Heart right ventricle (tissue), 16 donors: Measurements from ENCODE around the gene LDB2. TPM values are rescaled to one million over a fixed set of nuclear protein-coding genes. Genes with fewer than 3 reads are reported as not detected.

Experiments used
- ATAC-seq, 8 donors: fragments of 200-7000 bp; cut with Tn5 transposase; one replicate each; pipeline ENCODE4 v1.9.1; 2020; ENCODE audit warnings: mild to moderate bottlenecking in 8 of 8, moderate library complexity in 8 of 8, moderate number of reproducible peaks in 1 of 8
- DNase-seq, 2 donors: peaks; one replicate each; pipeline ENCODE4 v3.0.0-alpha.2; 2020
- H3K27ac ChIP-seq, 10 donors: fragments of 200-600 bp; sonication (generic) in 2 of 10; one replicate each; pipeline versions ENCODE4 v1.5.0 to v1.8.0; 2020 to 2022; ENCODE audit warnings: mild to moderate bottlenecking in 3 of 10
- H3K27me3 ChIP-seq, 7 donors: fragments of 200-600 bp; one replicate each; pipeline ENCODE4 v1.8.0; 2021 to 2022; ENCODE audit warnings: mild to moderate bottlenecking in 2 of 7
- H3K36me3 ChIP-seq, 9 donors: fragments of 200-600 bp; sonication (generic) in 1 of 9; one replicate each; pipeline versions ENCODE4 v1.5.0 to v1.8.0; 2020 to 2022; ENCODE audit warnings: mild to moderate bottlenecking in 2 of 9
- H3K4me1 ChIP-seq, 9 donors: fragments of 200-600 bp; sonication (generic) in 1 of 9; one replicate each; pipeline versions ENCODE4 v1.5.0 to v1.8.0; 2020 to 2022; ENCODE audit warnings: mild to moderate bottlenecking in 4 of 9
- H3K4me3 ChIP-seq, 10 donors: fragments of 200-600 bp; sonication (generic) in 2 of 10; one replicate each; pipeline versions ENCODE4 v1.5.0 to v1.8.0; 2020 to 2022; ENCODE audit warnings: mild to moderate bottlenecking in 7 of 10, moderate library complexity in 2 of 10
- H3K9me3 ChIP-seq, 11 donors: fragments of 200-600 bp in 10 of 11; sonication (generic) in 2 of 11; one replicate each; pipeline versions ENCODE4 v1.5.0 to v1.8.0; 2013 to 2022; ENCODE audit warnings: mild to moderate bottlenecking in 2 of 11, control low read depth in 1 of 11, moderate library complexity in 1 of 11
- CTCF ChIP-seq, 9 donors: fragments of 200-600 bp; sonication (generic) in 2 of 9; IDR thresholded peaks; one replicate each; pipeline versions ENCODE4 v1.5.0 to v1.8.0; 2021 to 2022; ENCODE audit warnings: antibody characterized with exemption in 9 of 9, mild to moderate bottlenecking in 5 of 9, moderate library complexity in 1 of 9
- WGBS, 2 donors: extraction: QIAGEN DNeasy Blood & Tissue Kit; methylation state at CpG; one replicate each; pipeline ENCODE4 v1.1.7; 2013; ENCODE audit warnings: inconsistent platforms in 1 of 2; 5-methylcytosine and 5-hydroxymethylcytosine counted together
- intact Hi-C, 10 donors: fragments of 100-400 bp; cut with DNase I; formaldehyde crosslinking; loops; one replicate each; pipeline versions ENCODE4 v1.11.1 to v1.14.2; 2022
- polyA plus RNA-seq, 2 donors: library from polyadenylated mRNA; stranded (reverse); fragments of 200-250 nt; gene quantifications; one replicate each; pipeline ENCODE4 v1.2.3, GENCODE V29; 2013
- total RNA-seq, 10 donors: library from RNA; stranded (reverse); fragmentation: NEBNext Ultra II Directional in 3 of 10; extraction: Animal tissue kit (Norgen Biotek cat#: 25700) in 3 of 10; gene quantifications; one replicate each; pipeline versions ENCODE4 v1.2.1 to v1.2.4, GENCODE V29; 2021 to 2023
- donor health status: Arrhythmogenic right ventricular cardiomyopathy.
- donor health status: ischemic (EF 13 %, LVEDD 7.1; RV severe dilation, severe dysfunction).
- donor health status: healthy with polysubstance abuse.
- donor health status: DM: no; HTN: yes; CAD: no.
- donor health status: DM: no; HTN: no; CAD: no.
- donor health status: ischemic (EF 25% LVEDD 6.9; RV normal size, moderate dysfunction).
- donor health status: ischemic (EF 25% LVEDD 5.7; RV mildly dilated, moderate dysfunction).
- donor health status: healthy.
- donor health status: DM: yes; HTN: yes; CAD: no.
- donor health status: Ischemic cardiomyopathy.
- donor health status: ischemic (EF 35%, LVEDD 5.7; RV mildly dilated, moderate dysfunction).
- donor health status: nonischemic (EF 11% LVEDD 7.7; RV severe dilation, severe dysfunction).
- donor health status: DM: yes; HTN: yes; CAD: no.
- donor health status: PGD.
- donor health status: ischemic (EF 29% LVEDD 5.4; RV normal size, mild dysfunction).
- donor health status: nonischemic (EF 23%, LVEDD 6.1; RV moderate dilation, normal function).

LDB2 gene
- total and polyA plus RNA-seq, 12 donors, result 14.5 to 43.3 (median 23.5) TPM

- DNase-seq, result no peak
- H3K4me1 ChIP-seq, result no peaks in the 10 kb centered on the region
- no peak overlapping the region for H3K4me3 ChIP-seq
- peaks cover 0 to 14% (median 6%) of the 10 kb centered on the region in 9 donors for H3K36me3 ChIP-seq
- no peak for TF ChIP-seq CTCF (IDR thresholded peaks at IDR 0.05)
- WGBS, 2 donors, result 85 to 90% methylated on average over 3 of the region's 3 CpGs
- intact Hi-C loops, result no loop called here
- H3K27me3 ChIP-seq, result no peaks in the 10 kb centered on the region
- H3K27ac ChIP-seq, result no peak overlapping the region
- H3K9me3 ChIP-seq, result peaks cover 0 to 13% (median 8%) of the 10 kb centered on the region in 11 donors
- no peak for ATAC-seq
Observed at GRCh38 chr4:16496501-16496900, 401.9 kb downstream of the LDB2 start.

- no peak overlapping the region for H3K27ac ChIP-seq
- intact Hi-C loops, result no loop called here
- ATAC-seq (no peak), DNase-seq (no peak)
- H3K27me3 ChIP-seq, result no peaks in the 10 kb centered on the region
- no peak overlapping the region for H3K4me3 ChIP-seq
- H3K36me3 ChIP-seq, result no peaks in the 10 kb centered on the region
- 76 to 86% methylated on average over 4 of the region's 4 CpGs for WGBS, 2 donors
- TF ChIP-seq CTCF (IDR thresholded peaks at IDR 0.05), result no peak
- no peaks in the 10 kb centered on the region for H3K9me3 ChIP-seq
- no peaks in the 10 kb centered on the region for H3K4me1 ChIP-seq
Observed at GRCh38 chr4:16492872-16493271, 405.6 kb downstream of the LDB2 start.

GRCh38 chr4:16489226-16489625, 409.2 kb downstream of the LDB2 start:
- no peaks in the 10 kb centered on the region for H3K27me3 ChIP-seq
- no peaks in the 10 kb centered on the region for H3K9me3 ChIP-seq
- TF ChIP-seq CTCF (IDR thresholded peaks at IDR 0.05), result no peak
- no peak overlapping the region for H3K4me3 ChIP-seq
- WGBS, 2 donors, result 43 to 48% methylated on average over 3 of the region's 3 CpGs
- no peak overlapping the region for H3K27ac ChIP-seq
- H3K4me1 ChIP-seq, result no peaks in the 10 kb centered on the region
- intact Hi-C loops, result no loop called here
- no peaks in the 10 kb centered on the region for H3K36me3 ChIP-seq
- no peak for ATAC-seq
- no peak for DNase-seq

- no peak overlapping the region for H3K27ac ChIP-seq
- no peak for TF ChIP-seq CTCF (IDR thresholded peaks at IDR 0.05)
- H3K9me3 ChIP-seq, result no peaks in the 10 kb centered on the region
- WGBS, 2 donors, result 96% methylated on average over 1 of the region's 1 CpG
- intact Hi-C loops, result no loop called here
- no peak for DNase-seq
- ATAC-seq, result no peak
- H3K36me3 ChIP-seq, result no peaks in the 10 kb centered on the region
- no peaks in the 10 kb centered on the region for H3K27me3 ChIP-seq
- H3K4me3 ChIP-seq, result no peak overlapping the region
- no peaks in the 10 kb centered on the region for H3K4me1 ChIP-seq
Observed at GRCh38 chr4:16488084-16488483, 410.4 kb downstream of the LDB2 start.
